NCI-H2227 treated with DMSO at 0.1 percent for 48 hours (cell line): ENCODE measurements around the gene RUVBL2.

ENCODE experiments used
- DNase-seq: peaks from one replicate; lab custom pipeline; 2025; lab: John Stamatoyannopoulos, UW

The RUVBL2 gene

DNA sequence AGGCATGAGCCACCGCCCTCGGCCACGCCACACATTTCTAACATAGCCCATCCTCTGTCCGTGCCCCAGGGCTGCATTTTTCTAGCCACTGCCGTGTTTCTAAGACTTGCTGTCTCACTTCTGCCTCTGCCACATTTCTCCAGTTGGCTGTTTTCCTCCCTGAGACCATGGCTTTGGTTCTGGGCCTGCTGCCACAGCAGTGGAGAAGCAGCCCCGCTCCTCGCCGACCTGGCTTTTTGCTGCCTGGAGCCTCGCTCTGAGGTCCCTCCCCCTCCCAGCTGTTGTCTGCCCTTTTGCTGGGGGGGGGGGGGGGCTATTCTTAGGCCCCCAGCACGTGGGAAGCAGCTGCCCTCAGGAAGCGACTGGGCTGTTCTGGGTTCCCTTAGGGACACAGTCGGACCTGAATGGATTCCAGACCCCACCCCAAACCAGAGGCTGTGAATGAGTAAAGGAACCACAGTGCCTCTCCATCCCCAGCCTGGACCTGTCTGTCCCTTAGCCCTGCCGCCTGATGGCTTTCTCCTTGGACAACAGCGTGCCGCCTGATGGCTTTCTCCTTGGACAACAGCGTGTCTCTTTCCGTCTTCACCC, 3.9 kb upstream of the RUVBL2 start:
- no peak for DNase-seq

DNA sequence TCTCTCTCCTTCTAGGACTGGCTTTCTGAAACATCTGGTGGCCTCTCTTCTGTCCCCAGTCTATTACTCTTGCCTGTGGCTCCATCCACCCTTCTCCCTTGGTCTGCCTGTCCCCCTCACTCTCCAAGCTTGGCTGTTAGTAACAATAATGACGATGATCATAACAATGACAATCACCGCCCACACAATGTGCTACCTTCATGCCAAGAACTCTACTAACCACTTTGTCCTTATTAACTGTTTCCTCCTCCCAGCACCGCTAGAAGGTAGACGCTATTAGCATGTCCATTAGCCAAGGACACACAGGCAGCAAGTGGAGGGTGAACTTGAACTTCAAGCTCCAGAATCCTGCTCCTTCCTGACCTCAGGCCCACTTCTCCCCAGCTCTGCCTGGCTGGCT, 3.3 kb upstream of the RUVBL2 start:
- no peak for DNase-seq

DNA sequence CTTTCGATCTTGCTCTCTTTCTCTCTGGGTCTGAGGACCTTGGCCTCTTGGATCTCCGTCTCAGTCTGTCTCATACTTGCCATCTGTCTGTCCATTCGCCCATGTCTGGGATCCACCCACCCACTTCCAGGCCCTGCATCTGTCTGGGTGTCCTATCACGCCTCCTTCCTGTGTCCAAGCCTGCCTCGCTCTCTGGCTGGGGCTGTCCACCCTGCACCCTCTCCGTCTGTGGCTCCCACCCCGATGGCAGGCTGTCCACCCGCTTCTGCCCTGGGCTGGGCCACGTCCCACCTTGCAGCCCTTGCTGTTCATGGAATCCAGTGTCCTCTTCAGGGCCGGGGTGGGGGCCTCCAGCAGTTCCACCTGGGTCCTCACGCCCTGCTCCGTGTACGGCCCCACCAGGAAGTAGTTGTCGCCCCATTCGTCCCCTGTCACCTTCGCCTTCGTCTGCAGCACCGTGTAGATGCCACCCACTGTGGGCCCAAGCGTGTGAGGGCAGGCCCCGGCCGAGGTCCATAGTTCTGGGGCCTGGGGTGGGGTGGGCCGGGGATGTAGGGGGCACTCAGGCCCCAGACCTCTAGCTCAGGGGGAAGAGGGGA, 2.6 kb upstream of the RUVBL2 start:
- DNase-seq = no peak

DNA sequence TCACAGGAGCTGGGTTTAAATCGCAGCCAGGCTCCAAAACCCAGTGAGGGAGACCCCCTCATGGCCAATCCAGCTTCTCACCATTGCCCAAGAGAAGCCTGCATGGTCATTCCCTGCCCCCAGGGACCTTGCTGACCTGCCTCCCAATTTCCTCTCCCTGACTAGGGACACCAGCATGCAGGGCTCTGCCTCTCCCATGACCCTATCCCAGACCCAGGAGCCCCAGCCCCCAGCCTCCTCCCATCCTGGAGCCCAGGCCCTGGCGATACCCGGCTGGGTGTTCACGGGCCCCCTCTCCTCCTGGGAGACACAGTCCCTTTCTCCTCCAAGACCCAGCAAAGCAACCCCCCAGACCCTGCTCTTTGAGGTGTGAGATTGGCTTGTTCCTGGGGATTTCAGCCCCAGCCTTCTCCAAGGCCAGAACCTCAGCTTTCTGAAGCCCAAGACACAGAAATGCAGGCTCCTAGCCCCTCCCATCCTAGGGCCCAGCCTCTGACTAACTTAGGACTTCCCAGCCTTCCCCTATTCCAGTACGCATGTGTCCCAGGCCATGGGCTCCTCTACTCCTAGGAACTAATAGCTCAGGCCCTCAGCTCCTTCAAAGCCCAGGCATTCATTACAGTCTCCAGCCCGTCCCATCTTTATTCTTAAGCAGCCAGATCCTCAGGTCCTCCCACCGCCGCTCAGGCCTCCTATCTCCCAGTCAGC, 1.7 kb upstream of the RUVBL2 start:
- no peak for DNase-seq

DNA sequence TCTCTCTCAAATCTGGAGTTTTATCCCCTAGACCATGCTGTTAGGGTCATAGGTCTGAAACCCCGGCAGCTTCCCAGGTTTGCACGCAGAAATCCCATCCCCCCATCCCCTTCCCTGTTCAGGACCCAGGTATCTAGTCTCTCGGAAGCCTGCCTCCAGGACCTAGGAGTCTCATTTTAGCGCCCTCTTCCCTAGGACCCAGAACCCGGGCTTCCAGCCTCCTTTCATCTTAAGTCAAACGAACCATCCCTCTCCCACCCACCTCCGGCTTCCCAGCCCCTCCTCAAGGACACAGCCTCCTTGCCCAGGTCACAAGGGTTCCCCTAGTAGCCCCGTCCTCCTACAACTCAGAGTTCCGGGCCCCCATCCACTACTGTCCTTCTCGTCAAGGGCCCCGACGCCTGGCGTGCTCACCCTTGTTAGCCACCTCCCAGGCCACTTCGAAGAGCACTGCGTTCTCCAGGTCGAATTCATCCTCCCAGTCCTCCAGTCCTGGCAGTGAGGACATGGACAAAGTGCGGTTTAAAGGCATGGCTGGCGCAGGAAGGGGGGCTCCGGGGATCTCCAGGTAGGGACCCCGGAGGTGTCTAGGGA, 1.0 kb upstream of the RUVBL2 start:
- DNase-seq = no peak

DNA sequence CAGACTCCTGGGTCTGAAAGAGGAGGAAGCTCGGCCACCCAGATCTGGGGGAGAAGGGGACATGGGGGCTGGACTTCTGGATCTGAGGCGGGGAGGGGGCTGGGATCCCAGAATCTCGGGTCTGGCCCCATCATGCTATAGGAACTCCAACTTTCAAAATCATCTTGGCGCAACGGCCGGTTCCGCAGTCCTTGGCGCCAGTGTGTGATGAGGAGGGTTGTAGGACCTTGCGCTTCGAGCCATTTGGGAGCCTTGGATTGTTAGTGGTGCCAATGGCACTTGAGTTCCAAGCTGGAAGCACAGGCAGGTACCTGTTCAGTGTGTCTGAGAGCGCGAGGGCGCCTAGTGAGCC, 324 bp downstream of the RUVBL2 start:
- no peak for DNase-seq

DNA sequence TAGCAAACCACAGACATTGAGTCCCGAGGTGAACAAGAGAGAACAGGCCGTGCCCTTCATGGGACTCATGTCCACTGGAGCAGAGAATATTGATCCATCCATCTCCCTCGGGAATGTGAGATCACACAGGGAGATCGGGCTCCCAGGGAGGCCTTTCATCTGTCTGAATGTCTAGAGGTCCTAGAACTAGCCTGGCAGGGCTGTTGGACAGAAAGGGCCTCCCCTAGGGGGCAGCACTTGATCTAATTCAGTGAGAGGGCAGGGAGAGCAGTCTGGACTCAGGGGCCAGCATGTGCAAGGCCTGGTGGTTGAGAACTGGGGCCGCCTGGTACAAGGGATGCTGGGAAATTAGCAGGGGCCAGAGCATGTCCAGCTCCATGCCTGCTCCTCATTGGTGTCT, 4.3 kb downstream of the RUVBL2 start:
- DNase-seq = no peak

DNA sequence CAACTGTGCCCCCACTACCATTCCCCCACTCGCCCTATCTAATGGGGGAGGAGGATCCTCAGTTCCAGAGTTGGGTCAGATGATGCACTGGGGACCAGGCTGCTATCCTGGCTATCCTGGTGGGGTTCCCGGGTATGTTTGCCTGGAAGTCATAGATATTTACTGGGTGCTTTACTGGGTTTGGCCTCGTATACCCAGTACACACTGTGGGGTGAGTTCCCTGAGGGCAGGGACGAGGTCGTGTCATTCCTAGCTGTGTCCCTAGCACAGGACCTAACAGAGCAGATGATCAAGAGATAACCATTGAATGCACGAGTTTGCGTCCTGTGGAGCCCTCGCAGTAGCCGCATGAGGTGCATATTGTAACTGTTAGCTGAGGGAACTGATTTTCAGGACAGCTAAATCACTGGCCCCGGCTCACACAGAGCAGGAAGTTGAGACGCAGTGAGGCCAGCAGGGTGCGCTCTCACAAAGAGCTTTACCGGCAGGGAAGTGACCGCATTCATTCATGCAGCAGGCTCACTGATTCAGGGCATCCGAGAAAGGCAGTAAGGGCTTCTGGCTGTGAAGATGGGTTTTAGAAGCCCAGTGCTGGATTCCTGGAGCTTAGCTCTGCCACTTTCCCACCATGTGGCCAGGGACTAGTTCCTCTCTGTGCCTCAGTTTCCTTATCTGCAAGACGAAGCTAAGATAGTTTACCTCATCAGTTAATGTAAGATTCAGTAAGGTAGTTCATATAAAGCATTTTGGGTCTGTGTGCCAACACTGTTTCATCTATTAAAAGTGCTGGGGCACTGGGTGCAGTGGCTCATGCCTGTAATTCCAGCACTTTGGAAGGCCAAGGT, 6.0 kb downstream of the RUVBL2 start:
- DNase-seq = no peak

DNA sequence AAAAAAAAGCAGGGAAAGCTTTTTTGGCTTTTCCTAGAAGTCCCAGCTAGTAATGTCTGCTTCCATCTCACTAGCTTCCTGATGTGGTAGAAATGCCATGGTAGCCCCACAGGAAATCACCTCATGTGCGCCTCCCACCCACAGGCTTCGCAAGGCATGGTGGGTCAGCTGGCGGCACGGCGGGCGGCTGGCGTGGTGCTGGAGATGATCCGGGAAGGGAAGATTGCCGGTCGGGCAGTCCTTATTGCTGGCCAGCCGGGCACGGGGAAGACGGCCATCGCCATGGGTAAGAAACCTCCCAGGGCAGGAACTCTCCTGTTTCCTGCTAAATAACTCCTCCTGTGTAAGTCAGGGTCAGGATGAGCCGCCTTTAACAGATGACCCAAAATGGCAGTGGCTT, 10.4 kb downstream of the RUVBL2 start:
- no peak for DNase-seq

DNA sequence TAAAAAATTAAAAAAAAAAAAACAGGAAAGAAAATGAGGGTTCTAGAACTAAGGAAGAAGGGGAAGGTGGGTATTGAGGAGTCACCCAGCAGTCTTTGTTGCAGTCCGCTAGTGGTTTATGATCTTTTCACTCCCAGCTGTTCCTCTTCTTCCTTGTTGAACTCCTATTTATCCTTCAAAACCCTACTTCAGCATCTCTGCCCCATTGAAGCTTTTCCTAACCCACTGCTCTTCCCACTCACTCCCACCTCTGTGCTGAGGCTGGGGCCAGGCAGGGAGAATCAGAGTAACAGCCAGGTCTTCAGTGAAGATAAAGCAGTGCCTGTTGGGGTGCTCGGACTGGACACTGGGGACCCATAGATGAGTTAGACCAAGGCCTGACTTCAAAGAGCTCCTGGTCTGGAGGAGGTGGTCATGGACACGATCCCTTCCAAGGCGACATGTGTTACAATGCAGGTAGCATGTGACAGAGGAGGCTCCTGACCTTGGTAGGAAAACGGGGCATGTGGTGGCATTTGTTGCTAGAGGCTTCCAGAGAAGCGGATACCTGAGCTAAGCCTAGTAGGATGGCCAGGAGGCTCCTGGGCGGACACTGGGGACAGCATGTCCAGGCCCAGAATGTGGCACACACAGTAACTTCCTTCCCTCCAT, 11.4 kb downstream of the RUVBL2 start:
- no peak for DNase-seq

DNA sequence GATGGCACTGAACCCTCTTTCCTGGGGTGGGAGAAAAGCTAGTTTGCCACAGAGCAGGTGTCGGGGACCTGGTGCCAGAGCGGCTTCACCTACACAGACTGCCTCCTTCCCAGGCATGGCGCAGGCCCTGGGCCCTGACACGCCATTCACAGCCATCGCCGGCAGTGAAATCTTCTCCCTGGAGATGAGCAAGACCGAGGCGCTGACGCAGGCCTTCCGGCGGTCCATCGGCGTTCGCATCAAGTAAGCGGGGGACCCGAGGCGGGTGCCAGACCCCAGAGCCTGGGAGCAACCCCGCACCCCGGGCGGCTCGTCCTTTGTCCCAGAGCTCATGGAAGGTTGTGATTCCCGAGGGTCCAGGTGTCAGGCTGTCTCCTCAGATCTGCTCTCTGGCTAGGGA, 13.2 kb downstream of the RUVBL2 start:
- DNase-seq = no peak

DNA sequence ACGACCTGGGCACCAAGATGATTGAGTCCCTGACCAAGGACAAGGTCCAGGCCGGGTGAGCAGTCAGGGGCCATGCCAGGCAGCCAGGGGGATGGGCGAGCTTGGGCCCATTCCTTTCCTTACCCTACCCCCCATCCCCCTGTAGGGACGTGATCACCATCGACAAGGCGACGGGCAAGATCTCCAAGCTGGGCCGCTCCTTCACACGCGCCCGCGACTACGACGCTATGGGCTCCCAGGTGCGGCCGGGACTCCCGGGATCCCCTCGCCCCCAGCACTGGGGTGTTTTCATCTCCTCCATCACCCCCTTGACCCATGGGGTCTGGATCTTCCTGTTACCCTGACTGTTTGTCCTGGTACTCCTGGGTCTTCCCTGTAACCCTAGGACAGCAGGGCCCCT, 16.1 kb downstream of the RUVBL2 start:
- DNase-seq = no peak

DNA sequence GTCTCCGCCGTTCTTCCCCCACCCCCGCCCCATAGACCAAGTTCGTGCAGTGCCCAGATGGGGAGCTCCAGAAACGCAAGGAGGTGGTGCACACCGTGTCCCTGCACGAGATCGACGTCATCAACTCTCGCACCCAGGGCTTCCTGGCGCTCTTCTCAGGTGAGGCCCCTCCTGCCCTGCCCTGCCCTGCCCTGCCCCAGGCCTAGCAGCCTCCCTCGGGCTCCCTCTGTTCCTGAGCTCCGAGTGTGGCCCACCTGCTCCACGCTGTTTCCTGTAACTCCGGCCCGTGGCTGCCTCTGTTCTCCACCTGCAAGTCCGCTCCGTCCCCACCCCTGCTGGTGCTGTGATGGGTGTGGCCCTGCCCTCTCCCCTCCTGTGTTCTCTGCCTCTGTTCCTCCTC, 16.8 kb downstream of the RUVBL2 start:
- no peak for DNase-seq

DNA sequence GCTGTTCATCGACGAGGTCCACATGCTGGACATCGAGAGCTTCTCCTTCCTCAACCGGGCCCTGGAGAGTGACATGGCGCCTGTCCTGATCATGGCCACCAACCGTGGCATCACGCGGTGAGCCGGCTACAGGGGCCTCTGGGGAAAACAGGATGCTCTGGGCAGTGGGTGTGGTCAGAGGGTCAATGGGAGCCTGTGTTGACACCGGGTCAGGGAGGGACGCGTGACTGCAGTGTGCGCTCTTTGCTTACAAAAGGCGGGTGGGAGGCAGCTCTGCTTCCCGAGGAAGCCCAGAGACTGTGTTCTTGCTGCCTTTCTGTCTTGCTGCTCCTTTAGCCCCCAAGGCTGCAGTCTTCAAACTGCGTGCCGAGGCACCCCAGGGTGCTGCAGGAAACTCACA, 17.5 kb downstream of the RUVBL2 start:
- DNase-seq = no peak

DNA sequence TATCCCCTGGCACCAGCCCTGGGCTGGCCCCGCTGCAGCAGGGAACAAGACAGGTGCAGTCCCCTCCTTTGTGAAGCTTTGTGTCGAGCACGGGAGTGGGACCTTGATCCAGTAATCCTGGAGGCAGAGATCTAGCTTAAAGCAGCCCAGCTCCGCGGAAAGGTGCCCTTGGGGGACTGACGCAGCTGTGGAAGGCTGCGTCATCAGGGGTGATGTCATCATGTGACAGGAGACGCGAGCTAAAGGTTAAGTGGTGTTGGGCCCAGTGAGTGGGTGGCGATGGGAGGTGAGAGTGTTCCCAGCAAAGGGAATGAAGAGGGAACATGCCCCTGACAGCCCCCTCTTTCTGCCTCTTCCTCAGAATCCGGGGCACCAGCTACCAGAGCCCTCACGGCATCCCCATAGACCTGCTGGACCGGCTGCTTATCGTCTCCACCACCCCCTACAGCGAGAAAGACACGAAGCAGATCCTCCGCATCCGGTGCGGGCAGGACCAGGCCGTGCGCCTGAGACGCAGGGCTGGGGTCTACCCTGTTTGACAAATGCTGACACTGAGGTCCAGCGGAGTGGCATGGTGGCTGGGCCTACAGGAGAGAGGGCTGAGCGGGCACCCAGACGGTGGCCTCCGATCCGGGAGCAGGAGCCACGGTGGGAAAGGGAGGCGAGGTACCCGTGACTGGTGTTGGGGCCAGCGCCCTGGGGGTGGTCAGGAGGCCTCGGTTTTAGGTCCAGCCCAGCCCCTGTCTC, 20.6 kb downstream of the RUVBL2 start:
- DNase-seq = no peak

DNA sequence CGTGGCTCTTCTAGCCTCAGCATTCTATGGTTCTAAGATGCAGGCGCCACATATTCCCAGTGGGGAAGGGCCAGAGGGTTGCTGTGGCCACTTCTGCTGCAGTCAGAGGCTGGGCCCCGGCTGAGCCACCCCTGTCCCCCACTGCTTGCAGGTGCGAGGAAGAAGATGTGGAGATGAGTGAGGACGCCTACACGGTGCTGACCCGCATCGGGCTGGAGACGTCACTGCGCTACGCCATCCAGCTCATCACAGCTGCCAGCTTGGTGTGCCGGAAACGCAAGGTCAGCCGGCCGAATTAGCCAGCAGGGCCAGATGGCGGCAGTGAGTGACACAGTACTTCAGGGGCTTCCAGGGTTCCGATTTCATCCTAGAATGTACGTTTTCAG, 21.2 kb downstream of the RUVBL2 start:
- no peak for DNase-seq

DNA sequence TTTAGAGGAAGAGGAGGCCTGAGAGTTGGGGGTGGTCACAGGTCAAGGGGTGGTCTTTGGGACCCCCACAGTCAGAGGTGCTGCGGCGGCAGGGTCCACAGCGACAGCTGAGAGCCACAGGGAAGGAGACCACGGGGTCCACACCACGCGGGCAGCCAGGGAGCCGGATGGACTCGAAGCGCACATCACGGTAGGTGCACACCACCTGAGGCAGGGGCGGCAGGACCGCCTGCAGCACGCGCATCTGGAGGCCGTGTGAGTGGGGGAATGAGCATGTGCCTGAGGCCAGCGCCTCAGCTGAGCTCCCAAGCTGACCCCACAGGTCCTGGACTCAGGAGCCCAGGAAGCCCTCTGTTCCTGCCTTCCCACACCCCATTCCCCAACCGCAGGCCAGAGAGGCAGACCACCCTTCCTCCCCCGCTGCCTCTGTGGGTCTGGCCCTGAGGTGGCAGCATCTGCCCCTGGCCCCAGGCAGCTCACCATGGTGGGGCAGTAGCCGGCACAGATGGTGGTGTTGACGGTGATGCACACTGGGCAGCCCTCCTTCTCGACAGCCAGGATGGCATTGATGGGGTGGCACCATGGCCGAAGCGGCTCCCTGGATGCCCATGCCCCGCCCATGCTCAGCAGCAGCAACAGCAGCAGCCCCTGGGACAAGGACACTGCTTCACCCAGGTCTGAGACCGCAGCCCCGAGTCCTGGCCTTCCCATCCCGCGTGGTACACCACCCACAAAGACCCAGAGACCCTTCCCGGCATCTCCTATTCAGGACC, 22.6 kb downstream of the RUVBL2 start:
- DNase-seq = no peak

DNA sequence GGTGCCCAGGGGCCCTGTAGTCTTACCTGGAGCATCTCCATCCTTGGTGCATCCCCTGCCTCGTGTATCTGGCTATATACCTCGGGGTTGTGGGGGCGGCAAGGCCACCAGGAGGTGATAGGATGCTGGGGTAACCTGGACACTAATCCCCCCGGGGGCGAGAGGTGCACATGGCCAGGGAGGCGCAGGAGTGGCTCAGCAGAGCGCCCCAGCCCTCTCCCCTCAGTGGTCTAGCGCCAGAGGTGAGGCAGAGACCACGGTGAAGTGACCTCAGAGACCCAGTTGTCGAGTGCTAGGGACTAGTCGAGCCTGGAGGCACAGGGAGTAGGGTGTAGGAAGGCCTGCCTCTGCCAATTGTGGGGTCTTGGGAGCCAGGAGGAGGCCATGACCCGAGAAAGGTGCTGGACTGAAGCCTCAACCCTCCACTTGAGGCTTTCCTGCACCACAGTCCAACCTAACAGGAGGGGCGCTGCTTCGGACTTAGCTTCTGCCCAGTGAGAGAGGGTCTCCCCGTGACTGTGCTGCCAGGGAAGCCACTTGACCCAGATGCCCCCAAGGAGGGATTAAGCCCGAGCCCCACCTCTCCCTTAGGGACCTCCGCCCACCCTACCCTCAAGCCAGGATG, 23.5 kb downstream of the RUVBL2 start, which contains the start of gene LHB:
TSS of gene LHB (minus strand) at position 51 of the 625 bp plus-strand sequence. CDS start at position 41, 10 bp downstream.
- DNase-seq = no peak

DNA sequence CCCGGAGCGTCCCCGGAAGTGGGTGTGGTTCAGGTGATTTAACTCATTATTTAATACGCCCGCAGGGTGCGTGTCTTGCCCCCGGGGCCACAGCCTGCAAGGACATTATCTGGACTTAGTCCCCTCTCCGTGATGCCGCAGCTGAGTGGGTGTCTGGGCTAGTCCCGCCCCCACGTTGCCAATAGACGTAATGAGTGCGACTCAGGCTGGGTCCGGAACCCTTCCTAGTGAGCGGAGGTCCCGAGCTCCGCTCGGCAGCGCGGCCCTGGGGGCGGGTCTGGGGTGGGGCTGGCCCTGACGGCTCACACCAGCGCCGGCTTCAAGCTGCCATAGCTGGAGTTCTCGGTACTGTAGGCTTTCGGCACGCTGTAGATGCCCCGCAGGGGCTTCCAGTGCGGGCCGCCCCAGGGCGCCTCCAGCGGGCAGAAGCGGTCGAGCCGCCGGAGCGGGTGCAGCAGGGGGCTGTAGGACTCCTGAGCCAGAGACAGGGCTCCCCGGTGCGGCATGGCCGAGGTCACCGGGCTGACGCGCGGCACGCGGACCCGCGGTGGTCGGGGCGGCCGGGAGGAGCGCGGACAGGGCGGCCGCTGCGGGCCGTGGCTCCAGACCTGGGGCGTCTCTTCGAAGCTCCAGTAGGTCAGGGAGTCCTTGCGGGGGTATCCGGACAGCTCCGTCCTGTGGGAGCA, 24.1 kb downstream of the RUVBL2 start:
- peak; percentile 36 for DNase-seq
